NCI-H524 (cell line): ENCODE data around the gene SPINK9.

Source experiments
- DNase-seq, 2 experiments: peaks; one replicate each; lab custom pipeline; 2025; lab: John Stamatoyannopoulos, UW

Gene SPINK9, protein sequence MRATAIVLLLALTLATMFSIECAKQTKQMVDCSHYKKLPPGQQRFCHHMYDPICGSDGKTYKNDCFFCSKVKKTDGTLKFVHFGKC

DNA sequence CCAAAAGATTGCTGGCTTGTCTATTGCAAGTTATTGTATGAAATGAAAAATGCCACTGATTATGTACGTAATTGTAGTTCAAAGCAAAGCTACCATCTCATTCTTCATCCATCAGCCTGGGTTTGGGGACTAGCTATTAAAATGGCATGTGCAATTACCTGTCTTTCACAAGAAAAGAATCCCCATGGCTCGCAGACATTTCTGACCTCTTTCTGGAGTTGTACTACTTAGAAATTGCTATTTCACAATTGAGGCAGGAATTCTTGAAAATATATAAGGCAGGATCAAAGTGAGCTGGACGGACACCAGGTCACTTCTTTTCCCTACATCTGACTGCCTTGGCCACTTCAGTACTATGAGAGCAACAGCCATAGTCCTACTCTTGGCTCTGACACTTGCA, at the start of gene SPINK9:
TSS of gene SPINK9 (plus strand) at position 301 of the 400 bp plus-strand sequence. CDS start at position 356, 55 bp downstream.
- DNase-seq: no peak

DNA sequence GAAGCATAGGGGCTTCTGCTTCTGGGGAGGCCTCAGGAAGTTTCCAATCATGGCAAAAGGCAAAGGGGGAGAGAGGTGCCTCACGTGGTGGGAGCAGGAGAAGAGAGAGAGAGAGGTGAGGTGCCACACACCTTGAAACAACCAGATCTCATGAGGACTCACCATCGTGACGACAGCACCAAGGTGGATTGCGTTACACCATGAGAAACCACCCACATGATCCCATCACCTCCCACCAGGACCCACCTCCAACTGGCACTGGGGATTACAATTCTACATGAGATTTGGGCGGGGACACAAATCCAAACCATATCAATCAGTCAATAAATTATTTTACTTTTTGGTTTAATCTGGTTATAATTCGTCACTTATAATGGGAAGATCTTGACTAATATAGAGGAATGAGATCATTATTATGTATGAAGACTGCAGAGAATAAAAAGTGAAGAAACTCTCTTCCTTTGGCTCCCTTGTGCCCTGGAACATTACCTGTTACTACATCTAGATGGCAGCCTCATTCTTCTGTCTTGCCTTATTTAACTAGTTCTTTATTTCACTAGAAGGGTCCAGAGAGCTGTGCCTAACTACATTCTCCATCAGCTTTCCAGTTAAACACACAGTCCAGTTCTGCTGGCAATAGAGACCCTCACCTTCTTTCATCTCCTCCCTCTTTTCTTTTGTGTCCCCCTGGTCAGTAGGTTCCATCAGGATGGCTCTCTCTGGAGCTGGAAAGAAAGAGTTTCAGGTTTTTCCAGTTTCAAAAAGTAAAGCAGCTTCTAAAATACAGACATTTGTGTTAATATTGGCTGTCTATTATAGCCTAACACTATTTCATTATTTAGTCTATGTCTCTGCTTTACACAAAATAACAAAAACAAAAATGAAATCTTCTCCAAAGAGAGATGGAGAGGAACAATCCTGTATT, 44.8 kb upstream of the SPINK9 start:
- DNase-seq: peak in 1 of 2 experiments; percentile 24

DNA sequence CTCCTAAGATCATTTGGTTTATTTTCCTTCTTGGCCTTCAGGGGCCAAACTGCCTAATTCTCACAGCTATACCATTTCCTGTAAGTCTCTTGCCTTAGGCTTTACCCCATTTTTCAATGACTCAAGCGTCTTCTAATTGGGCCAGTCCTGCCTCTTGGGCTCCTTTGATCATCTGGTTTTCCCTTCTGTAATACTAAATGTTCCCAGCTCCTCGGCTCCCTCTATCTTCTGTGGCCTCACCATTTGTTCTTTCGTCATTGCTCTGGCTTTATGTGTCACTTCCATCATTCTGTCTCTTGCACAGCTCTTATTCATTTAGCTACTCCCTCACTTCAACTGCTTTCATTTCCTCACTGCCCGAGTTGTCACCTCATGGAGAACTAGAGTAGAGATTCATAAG, 37.6 kb upstream of the SPINK9 start:
- no peak for DNase-seq

DNA sequence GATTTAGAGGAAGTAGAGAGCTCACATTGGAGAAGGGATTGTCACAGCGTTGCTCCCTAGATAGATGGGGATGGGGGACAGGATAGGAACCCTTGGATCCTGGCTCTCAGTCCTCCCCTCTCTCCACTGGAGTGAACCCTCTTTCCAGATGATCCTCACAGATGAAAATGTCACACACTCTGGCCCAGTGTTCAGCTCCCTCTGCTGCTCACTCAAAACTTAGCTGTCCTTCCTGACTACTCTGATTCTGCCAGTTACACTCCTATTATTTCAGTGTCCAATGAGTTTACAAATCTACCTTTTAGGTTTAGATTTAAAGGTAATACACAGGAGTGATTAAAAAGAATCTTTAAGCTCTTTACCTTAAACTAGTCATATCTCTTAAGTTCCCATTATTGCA, 28.9 kb upstream of the SPINK9 start:
- no peak for DNase-seq

DNA sequence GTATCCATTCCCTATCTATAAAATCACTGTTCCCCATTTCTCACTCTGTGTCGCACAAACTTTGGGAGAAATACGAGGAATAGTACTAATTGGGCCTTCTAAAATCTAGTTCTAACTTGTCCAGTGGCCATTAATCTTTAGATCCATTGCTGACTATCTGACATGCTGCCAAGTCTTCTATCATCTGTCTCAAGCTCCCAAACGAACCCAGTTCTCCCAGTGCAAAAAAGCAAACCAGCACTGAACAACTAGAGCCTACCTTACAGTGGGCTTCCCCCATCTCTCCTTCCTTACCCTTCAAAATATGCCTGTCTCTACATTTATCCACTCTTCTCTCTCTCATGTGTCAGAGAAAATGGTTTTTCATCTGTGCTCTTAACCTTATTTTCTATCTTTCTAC, 26.3 kb upstream of the SPINK9 start:
- DNase-seq: no peak

DNA sequence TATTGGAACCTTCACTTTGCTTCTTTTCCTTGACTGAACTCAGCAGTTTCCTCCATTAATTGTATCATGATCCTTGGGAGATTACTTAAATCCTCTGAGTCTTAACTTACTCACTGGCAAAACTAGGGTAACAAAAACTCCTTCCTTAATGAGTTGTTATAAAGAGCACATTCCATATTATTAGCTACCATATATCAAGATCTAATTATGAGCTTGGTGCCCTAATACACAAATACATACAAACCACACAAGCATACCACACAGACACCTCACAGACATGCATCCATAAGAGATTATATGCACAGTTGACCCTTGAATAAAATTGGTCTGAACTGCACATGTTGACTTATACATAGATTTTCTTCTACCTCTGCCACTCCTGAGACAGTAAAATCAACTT, 25.6 kb upstream of the SPINK9 start:
- DNase-seq: no peak

DNA sequence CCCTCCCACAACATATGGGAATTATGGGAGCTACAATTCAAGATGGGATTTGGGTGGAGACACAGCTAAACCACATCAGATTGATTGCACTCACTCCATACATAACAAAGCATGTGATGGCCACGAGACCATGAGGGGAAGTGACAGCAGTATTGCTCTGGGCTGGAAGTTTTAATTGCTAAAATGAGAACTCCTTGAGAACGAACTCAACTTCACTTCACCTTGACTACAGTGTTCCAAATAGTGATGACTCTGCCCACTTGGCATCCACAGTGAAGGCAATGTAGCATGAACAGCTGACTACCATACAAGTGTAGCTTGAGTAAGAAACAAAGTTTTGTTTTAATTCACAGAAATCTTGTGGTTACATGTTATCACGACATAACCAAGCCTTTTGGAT, 23.9 kb upstream of the SPINK9 start:
- no peak for DNase-seq

DNA sequence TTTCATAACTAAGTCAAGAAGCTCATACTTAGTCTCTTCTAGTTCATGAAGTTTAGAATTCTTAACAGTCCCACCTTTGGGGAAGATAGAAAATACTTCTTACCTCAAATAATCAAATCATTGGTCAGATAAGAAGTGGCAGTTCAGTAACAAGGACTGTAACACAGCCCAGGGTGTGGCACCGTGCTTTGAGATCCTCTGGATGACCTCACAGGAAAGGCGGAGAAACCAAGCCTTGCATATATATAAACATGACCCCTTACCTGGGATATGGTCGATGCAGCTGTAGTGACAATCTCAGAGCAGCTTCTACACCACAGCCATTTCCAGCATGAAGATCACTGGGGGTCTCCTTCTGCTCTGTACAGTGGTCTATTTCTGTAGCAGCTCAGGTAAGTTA, 23.2 kb upstream of the SPINK9 start, which contains the start of gene SPINK7:
TSS of gene SPINK7 (plus strand) at position 271 of the 400 bp plus-strand sequence. CDS start at position 332, 61 bp downstream.
- DNase-seq: no peak

DNA sequence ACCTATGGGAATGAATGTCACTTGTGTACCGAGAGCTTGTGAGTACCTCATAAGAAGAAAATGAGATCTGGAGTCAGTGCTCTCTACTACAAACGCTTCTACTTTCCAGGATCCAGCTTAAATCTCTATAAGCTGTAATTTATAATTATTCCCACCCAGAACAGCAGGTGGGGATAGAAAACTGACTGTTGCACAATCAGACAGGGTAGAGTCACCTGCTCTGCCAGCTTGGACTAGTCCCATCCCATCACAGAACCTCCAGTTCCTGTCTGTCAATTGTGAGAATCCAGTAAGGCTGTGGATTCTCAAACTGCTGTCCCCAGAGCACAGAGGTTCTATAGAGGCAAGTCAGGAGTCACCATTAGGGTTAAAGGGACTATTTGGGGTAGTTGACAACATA, 21.2 kb upstream of the SPINK9 start:
- DNase-seq: peak in 1 of 2 experiments; percentile 40

DNA sequence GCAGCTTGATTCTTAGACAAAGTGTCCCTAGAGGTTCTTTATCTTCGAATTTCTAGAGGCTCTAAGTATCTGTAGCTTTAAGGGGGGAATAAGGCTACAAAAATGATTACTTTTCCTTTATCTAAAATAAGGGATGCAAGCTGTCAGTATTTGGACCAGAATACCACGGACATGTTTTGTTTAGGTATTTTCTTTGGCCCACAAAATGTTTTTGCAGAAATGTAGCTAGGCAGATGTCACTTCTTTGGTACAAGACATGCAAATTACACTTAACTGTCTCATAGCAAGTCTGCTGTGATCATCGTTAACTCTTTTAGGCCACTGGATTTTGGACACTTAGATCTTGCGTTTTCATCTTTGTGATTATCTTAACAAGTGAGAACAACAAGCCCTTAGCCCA, 20.6 kb upstream of the SPINK9 start:
- no peak for DNase-seq

DNA sequence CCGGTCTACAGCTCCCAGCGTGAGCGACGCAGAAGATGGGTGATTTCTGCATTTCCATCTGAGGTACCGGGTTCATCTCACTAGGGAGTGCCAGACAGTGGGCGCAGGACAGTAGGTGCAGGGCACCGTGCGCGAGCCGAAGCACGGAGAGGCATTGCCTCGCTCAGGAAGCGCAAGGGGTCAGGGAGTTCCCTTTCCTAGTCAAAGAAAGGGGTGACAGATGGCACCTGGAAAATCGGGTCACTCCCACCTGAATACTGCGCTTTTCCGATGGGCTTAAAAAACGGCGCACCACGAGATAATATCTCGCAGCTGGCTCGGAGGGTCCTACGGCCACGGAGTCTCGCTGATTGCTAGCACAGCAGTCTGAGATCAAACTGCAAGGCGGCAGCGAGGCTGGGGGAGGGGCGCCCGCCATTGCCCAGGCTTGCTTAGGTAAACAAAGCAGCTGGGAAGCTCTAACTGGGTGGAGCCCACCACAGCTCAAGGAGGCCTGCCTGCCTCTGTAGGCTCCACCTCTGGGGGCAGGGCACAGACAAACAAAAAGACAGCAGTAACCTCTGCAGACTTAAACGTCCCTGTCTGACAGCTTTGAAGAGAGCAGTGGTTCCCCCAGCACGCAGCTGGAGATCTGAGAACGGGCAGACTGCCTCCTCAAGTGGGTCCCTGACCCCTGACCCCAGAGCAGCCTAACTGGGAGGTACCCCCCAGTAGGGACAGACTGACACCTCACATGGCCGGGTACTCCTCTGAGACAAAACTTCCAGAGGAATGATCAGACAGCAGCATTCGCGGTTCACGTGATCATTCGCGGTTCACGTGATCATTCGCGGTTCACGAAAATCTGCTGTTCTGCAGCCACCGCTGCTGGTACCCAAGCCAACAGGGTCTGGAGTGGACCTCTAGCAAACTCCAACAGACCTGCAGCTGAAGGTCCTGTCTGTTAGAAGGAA, 15.1 kb upstream of the SPINK9 start:
- peak; percentile 35 to 71 for DNase-seq

DNA sequence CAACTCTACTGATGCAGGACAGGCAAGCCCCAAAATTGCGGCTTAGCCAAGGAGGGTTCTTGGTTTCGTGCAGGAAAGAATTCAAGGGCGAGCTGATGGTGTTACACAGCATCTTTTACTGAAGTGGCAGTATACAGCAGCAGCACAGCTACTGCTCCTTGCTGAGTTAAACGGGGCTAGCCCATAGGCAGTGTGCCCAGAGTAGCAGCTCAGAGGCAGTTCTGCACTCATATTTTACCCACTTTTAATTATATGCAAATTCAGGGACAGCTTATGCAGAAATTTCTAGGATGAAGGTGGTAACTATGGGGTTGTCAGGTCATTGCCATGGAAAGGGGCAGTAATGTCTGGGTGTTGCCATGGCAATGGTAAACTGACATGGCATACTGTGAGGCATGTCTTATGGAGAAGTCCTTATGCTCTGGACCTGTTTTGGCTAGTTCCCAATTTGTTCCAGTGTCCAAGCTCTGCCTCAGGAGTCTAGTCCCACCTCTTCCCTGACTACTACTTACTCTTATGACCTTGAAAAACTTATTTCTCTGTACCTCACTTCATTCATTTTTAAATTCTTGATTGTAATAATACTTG, 2.0 kb upstream of the SPINK9 start:
- DNase-seq: no peak

DNA sequence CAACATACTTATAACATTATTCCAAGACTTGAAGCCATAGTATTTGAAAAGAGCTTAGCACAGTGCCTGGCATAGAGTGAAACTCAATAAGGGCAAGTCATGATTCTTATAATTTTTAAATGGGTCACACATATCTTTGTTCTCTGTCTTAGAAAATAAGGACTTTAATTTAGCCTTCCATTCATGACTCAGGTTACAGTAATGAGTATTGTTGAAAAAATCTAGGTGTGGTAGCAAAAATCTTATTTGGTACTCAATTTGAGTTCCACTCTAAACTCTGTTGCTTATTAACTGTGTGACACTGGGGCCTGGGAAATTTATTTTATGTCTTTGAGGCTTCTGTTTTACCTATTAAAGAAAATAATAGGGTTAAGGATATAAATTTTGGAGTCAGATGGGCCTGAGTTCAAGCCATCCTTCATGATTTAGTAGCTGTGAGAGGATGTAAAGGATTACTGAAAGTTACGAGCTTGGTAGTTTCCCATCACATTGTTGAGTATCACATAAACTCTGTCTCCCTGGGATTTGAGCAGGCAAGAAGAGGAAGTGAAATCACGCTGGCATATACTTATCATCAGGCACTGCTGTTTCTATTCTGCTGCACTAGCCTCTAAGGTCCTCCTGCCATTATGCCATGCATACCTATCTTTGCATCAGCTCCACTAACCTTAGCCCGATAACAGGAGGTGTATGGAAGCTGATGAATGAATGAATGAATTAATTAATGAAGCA, 1.5 kb downstream of the SPINK9 start:
- no peak for DNase-seq

DNA sequence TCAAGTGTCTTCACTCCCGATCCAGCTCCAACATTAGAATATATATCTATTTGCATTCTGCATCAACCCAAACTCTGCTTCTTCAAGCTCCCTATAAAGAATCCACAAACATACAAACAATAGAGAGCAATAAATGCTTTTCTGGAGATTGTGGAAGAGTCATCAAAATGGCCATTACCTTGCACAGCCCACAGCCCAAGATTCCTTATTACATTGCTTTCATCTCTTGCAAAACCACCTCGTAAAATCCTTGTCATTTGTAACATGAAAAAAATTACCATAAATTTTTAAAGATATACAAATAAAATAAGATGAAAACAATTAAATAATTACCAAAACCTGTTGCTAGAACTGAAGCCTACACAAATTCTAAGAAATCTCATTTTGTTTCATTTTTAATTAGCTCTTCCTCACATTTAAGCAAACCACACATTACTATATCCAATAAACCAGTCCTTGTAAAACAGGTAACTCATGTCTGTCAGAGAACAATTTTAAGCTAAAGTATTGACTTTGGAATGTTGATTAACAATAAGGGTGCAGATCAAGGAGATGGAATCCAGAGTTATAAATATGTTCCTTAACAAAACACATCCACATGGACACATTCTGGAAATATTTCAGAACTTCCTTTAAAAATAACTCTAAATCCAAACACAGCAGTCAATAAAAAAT, 7.1 kb downstream of the SPINK9 start:
- DNase-seq: no peak

DNA sequence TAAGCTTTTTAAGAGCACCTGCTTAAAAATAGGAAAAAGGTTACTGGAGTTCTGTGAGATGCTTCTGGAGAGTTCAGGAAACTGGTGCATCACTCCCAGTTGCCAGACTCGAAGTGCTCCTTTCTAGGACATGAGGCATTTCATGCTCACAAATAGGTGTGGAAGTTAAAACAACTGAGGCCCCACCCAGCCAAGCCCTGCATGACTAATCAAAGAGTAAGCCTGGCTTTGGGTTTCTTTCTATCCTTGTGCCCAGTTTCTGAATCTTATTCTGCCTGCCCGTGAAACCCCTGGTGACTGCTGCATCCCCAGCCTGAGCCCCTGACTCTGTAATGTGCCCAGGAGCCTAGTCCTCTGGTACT, 7.7 kb downstream of the SPINK9 start:
- no peak for DNase-seq

DNA sequence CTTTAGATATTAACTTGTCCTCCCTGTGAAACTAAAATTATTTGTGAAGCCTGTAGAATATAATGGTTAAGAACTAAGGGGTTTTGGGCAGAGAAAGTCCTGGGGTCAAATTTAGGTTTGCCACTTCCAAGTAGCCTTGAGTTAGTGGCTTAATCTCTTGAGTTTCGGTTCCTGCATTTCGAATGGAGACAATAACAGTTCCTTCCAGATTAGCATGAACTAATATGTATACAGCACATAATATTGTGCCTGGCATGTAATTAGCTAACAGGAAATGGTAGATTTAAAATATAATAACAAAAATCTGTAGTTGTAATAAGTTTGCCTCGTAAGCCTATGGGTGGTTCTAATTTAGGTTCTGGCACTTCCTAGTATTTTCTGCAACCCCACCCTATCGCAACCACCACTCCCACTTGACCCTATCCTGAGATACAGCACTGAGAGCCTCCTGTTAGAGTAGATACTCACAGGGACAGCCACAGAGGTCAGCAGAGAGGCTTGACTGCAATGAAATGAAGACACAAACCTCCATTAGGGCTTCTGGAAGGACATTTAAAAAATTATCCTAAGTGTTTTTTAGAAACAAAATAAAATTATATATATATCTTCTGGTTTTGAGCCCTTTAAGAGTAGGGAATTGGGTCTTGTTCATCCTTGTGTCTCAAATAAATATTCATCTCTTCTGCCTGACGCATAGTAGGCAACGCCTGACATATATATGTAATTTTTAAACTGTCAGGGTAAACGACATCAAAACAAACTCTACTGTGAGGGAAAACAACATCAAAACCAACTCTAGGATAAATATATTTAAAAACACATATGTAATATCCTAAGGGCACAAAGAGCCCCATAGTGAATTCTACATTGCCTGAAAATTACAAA, 8.5 kb downstream of the SPINK9 start:
- no peak for DNase-seq

DNA sequence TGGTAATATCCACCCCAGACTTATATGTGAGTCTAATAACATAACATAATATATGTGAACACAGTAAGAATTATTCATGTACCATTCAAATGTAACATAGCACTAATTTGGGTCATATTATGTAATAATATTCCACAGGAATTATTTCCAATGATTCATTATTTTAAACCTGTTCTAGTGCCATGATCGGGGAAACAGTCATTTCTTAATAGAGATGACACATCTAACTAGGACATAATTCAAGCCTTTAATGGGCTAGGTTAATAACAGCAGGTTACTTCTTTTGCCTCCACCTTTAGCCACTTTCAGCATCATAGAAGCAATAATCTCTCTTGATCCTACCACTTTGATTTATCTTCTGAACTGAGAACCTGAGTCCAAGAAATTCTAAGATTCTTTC, 12.3 kb downstream of the SPINK9 start:
- no peak for DNase-seq

DNA sequence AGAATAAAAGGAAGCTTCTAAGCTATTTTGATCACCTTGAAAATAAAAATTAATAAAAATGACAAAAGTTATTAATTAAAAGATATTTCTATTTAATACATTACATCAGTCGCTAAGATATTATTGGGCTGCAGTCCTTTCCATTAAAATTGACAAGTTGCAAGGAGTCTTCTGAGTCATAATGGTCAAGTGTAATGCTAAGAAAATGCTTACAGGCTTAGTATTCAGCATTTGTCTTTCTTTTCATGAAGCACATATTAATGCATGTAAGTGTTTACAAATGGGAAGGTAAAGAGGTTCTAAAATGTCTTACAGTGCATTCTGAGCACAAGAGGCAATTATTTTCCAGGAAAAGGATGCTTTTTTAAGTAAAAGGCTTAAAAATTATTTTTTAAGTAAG, 17.3 kb downstream of the SPINK9 start:
- no peak for DNase-seq

DNA sequence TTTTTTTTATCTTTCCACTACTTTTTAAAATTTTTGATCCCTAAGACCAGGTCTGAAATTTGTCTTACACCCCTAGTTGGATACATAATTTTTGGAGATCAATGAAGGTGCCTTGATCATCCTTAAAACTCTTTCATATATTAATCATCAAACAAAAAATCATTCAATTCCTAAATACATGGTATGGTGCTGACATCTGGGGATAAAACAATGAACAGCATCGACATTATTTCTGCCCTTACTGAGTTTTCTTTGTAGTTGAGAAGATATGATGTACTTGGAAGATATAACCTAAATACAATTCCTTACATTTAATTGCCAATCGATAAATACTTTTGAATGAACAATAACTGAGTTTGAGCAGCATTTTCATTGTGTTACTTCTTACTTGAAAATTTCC, 18.3 kb downstream of the SPINK9 start:
- DNase-seq: no peak

DNA sequence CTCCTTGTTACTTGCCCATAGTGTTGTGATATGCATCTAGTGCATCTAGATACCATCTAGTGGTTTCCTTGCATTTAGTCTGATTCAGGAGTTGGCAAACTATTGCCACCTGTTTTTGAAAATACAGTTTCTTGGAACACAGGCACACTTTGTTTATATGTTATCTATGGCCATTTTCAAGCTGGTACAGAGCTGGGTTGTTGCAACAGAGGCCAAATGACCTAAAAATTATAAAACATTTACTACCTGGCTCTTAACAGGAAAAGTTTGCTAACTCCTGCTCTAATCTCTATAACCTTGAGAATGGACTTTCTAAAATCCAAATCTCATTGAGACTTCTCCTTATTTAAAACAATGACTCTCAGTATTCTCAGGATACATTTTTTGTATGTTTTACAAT, 29.0 kb downstream of the SPINK9 start:
- DNase-seq: no peak
